Left ventricle myocardium inferior (tissue), 1 donor: ENCODE data around the gene CYFIP1. TPM values are rescaled to one million over a fixed set of nuclear protein-coding genes. Genes with fewer than 3 reads are reported as not detected.

Source experiments
- DNase-seq: peaks from one replicate; pipeline ENCODE4 v3.0.0-alpha.2; 2020
- H3K27ac ChIP-seq: fragments of 200-600 bp; replicated peaks from 2 replicates; pipeline ENCODE4 v1.8.0; 2021
- H3K27me3 ChIP-seq: fragments of 200-600 bp; 2 replicates; pipeline ENCODE4 v1.8.0; 2021; ENCODE audit warnings: low read depth
- H3K36me3 ChIP-seq: fragments of 200-600 bp; 2 replicates; pipeline ENCODE4 v1.8.0; 2021
- H3K4me1 ChIP-seq: fragments of 200-600 bp; 2 replicates; pipeline ENCODE4 v1.8.0; 2021
- H3K4me3 ChIP-seq: fragments of 200-600 bp; 2 replicates; pipeline ENCODE4 v1.8.0; 2021; ENCODE audit warnings: mild to moderate bottlenecking, moderate library complexity
- H3K9me3 ChIP-seq: fragments of 200-600 bp; replicated peaks from 2 replicates; pipeline ENCODE4 v1.8.0; 2021
- CTCF ChIP-seq: fragments of 200-600 bp; IDR thresholded peaks from 2 replicates; pipeline ENCODE4 v1.8.0; 2021; ENCODE audit warnings: antibody characterized with exemption, mild to moderate bottlenecking, borderline replicate concordance
- intact Hi-C: fragments of 100-400 bp; cut with micrococcal nuclease; formaldehyde crosslinking; loops from one replicate; pipeline ENCODE4 v1.11.0; 2022
- total RNA-seq: library from RNA; stranded (reverse); fragmentation: NEBNext Ultra II Directional; extraction: Animal tissue kit (Norgen Biotek cat#: 25700); gene quantifications from one replicate; pipeline ENCODE4 v1.2.1, GENCODE V29; 2021
- donor health status: DM: no; HTN: yes; CAD: no; lungs with severe emphysema.

The CYFIP1 gene
- total RNA-seq, 1 donor from 2014 or later: 24.1 TPM

- TF ChIP-seq CTCF: no peak
- Histone ChIP-seq H3K4me1 (peaks cover 70% of the 10 kb centered on the region), H3K36me3 (peaks cover 38% of the 10 kb centered on the region), H3K27me3 (no peaks in the 10 kb centered on the region), H3K9me3 (no peaks in the 10 kb centered on the region), H3K27ac (peak overlapping the region; percentile 81), H3K4me3 (no peak overlapping the region)
- DNase-seq: no peak
- intact Hi-C loops: no loop called here
Observed at GRCh38 chr15:22947101-22948000, 32.8 kb downstream of the CYFIP1 start.

DNA sequence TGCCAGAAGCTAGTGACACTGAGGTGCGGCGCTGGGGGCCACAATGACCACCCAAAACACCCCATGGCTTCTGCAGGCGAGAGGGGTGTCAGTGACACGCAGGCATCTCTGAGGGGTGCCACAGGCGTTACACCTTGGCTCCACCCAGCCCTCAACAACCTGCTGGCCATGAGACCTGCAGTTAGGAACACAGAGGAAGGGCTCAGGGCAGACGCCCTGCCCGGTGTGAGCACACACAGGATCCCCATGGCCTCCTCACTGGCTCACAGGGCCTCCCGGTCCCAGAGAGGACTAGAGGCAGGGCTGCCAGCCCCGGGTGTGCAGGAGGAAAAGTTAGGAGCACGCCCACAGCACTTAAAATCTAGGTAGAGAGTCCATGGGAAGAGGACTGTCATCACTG, 35.1 kb downstream of the CYFIP1 start:
- DNase-seq: no peak
- intact Hi-C loops: no loop called here
- no peak overlapping the region for H3K27ac ChIP-seq
- TF ChIP-seq CTCF: no peak
- no peaks in the 10 kb centered on the region for H3K27me3 ChIP-seq
- peaks cover 48% of the 10 kb centered on the region for H3K4me1 ChIP-seq
- no peak overlapping the region for H3K4me3 ChIP-seq
- no peaks in the 10 kb centered on the region for H3K9me3 ChIP-seq
- peaks cover 55% of the 10 kb centered on the region for H3K36me3 ChIP-seq

DNA sequence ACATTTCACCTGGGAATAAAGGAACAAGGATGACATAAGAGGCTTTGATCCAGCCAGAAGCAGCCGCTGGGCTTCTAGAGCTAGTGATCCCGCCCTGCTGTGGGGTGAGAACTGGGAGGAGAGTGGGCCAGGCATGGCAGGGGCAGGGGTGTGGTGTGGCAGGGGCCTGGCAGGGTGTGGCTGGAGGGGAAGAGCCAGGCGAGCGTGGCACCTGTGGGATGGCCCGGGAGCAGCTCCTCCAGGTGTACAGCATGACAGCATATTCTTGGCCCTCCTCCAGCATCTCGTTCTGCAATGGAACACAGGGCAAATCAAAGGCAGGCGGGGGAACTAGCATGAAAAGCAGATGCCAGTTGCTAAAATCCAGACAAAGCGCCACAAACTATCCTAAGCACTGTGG, 35.5 kb downstream of the CYFIP1 start:
- Histone ChIP-seq H3K4me1 (peaks cover 47% of the 10 kb centered on the region), H3K27me3 (no peaks in the 10 kb centered on the region), H3K36me3 (peaks cover 55% of the 10 kb centered on the region), H3K4me3 (no peak overlapping the region), H3K27ac (peak overlapping the region; percentile 27), H3K9me3 (no peaks in the 10 kb centered on the region)
- no peak for TF ChIP-seq CTCF
- intact Hi-C loops: no loop called here
- no peak for DNase-seq

DNA sequence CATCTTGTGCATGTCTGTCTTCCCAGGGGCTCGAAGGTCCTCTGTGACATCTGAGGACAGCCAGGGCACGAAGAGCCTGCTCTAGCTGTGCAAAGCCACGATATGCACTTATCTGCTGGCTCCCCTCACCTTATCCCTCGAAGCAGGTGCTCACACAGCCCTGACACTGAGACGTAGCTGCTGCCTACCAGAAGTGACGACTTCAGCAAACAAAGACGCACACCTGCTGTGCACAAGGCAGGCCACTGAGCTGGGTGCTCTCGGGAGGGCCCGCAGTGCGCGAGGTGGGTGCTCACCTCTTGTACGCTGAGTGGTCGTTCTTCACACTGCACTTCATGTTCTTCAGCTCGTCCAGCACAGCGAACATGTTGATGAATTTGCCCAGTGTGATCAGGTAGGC, 37.3 kb downstream of the CYFIP1 start:
- H3K27me3 ChIP-seq: no peaks in the 10 kb centered on the region
- intact Hi-C loops: no loop called here
- H3K9me3 ChIP-seq: no peaks in the 10 kb centered on the region
- no peak for DNase-seq
- no peak for TF ChIP-seq CTCF
- H3K4me3 ChIP-seq: no peak overlapping the region
- peaks cover 69% of the 10 kb centered on the region for H3K36me3 ChIP-seq
- H3K27ac ChIP-seq: no peak overlapping the region
- peaks cover 30% of the 10 kb centered on the region for H3K4me1 ChIP-seq

GRCh38 chr15:22942306-22942855, 37.8 kb downstream of the CYFIP1 start:
- intact Hi-C loops: no loop called here
- H3K36me3 ChIP-seq: peaks cover 72% of the 10 kb centered on the region

More at GRCh38 chr15:22942306-22942855, 37.8 kb downstream of the CYFIP1 start:
- DNase-seq: no peak
- TF ChIP-seq CTCF: no peak
- H3K4me3 ChIP-seq: no peak overlapping the region
- H3K27me3 ChIP-seq: no peaks in the 10 kb centered on the region
- H3K4me1 ChIP-seq: peaks cover 25% of the 10 kb centered on the region
- H3K27ac ChIP-seq: no peak overlapping the region
- H3K9me3 ChIP-seq: no peaks in the 10 kb centered on the region
